Fibroblast of skin of abdomen (primary cell): ENCODE measurements around the gene COQ8B.

Experiments used
- DNase-seq: peaks from one replicate; pipeline ENCODE4 v3.0.0-alpha.2; 2013

COQ8B gene

DNA sequence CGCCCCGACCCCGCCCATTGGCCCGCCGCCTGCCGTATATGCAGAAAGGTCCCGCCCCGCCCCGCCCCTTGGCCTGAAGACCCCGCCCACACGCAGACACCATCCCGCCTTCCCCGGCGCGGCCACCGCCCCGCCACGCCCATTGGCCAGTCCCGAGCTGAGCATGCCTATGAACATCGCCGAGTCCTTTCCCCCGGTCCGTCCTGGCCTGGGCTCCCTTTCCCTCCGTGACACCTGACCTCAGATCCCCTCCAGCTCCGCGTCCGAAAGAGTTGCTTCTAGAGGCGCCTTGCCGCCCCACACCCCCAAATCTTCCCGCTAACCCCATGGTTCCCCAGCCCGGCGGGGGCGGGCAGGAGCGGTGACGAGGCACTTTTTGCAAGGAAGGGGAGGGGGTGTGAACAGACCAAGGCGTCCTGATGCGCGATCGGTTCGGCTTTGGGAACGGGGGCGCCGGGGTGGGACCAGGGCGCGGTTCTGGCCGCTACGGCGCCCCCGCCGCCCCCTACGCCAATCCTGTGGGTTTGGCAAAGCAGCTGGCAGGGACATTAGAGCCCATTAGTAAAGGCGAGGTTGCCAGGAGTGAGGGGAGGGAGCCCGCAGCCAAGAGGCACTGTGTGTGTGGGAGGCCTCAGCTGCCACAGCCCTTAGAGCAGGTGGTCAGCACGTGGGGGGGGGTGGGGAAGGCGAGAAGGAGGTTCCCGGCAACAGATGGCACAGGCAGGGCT, 25.8 kb downstream of the COQ8B start:
- peak; percentile 93 for DNase-seq

- DNase-seq: no peak
These were observed 26.5 kb downstream of the COQ8B start, which contains the start of gene NUMBL for GRCh38 chr19:40690050-40690692. Gene NUMBL, minus strand, starts transcription at chr19:40690651. Its CDS starts 168 bp downstream, at chr19:40690483.

GRCh38 chr19:40689339-40690049, 27.2 kb downstream of the COQ8B start:
- peak; percentile 31 for DNase-seq

- DNase-seq: no peak
These were observed 27.7 kb downstream of the COQ8B start for GRCh38 chr19:40688987-40689338.

DNA sequence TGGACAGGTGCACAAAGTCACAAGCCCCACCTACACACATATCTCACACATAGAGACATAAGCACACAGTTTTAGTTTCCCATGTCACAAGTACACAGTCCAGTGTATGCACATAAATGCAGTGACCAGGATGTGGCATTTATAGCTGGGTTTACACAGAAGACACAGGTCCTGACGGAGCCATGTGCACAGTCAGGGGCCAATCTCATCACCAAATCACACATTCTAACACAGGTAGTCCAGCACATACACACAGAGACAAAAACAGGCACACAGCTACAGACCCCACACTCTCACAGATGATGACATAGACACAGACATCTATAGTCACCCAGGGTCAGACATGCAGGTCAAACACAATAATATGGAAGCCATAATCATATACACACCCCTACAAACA, 28.4 kb downstream of the COQ8B start:
- DNase-seq: no peak

DNA sequence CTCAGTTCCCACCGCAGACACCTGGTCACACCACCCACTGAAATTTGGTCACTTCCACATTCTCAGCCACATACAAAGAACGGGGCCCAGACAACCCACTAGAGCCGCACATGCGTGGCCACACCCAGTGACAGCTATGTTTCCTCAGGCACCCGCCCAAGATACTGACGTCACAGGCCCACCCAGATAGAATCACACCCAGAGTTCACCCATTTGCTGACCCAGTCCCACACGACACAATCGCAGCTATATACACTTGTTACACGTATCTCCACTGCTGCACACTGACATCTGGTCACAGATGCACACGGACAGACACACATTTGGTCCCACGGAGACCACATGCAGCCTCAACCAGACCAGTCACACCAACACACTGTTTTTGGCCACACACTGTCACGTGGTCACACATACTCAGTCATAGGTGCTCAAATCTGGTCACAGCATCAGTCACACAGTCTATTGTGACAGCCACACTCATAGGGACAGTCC, 29.1 kb downstream of the COQ8B start:
- DNase-seq: peak; percentile 65

- DNase-seq: no peak
These were observed 29.7 kb downstream of the COQ8B start for GRCh38 chr19:40686882-40687524.

DNA sequence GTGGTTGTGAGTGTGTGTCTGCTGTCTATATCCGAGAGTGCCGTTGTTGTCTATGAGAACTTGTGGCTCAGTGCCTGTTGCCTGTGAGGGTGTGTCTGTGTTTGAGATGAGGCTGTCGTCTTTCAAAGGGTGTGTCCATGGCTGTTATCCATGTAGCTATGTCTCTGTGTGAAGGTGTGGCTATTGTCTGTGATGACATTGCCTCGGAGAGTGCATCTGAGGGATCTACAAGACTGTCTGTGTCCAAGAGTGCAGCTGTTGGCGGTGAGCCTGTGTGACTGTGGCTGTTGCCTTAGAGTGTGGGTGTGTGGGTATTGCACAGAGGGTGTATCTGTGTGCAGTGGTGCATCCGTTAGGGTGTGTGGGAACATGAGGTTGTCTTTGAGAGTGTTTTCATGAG, 31.1 kb downstream of the COQ8B start:
- no peak for DNase-seq

GRCh38 chr19:40685016-40685526, 31.6 kb downstream of the COQ8B start:
- no peak for DNase-seq

DNA sequence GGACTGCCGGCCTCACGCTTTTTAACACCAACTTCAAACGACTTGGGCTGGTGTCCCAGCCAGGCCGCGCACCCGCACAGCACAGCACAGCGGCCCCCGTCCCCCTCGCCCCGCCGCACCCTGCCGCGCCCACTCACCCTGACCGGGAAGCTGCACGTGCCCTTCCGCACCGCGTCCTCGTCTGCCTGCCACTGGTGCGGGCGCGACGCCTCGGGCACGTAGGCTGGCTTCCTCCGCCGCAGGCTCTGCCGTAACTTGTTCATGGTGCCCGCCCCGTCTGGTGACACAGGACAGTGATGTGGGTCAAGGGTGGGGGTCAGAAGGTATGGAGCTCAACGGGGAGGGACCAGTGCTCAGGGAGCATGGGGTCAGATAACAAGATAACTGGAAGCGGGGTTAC, 32.4 kb downstream of the COQ8B start:
- DNase-seq: no peak

GRCh38 chr19:40683437-40683836, 33.2 kb downstream of the COQ8B start:
- DNase-seq: no peak

- no peak for DNase-seq
These were observed 34.2 kb downstream of the COQ8B start for GRCh38 chr19:40682431-40682964.

GRCh38 chr19:40681039-40681438, 35.6 kb downstream of the COQ8B start:
- DNase-seq: no peak

DNA sequence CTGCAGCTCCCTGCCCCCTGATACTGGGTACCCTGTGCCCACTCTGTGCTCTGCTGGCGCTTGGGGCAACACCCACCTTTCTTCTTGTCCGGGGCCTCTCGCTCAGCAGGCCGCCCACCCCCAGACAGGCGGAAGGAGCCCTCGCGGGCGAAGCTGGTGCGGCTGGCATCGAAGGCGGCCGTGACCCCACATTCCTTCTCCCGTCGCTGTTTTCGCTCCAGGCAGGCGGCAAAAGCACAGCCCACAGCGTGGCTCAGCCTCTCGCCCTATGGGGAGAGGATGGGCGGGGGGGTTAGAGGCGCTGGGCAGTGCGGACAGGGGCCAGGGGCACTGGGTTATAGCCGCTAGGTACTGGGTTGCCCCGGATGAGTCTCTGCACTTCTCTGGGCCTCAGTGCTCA, 39.5 kb downstream of the COQ8B start:
- no peak for DNase-seq

DNA sequence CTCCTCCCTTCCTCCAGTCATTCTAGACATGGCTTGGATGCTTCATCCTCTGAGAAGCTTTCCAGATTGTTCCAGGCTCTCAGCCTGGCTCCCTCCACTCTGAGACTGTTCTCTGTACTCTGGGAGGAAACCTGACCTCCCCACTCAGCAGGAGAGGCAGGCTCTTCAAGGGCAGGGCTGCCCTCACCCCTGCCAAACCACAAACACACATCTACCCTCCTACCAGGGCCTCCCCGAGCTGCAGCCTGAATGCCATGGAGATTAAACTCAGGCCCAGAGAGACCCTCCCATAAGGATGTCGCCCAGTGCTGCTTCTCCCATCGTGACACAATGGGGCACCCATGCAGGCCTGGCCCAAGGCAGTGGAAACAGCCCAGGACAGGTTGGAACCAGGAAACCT, 42.4 kb downstream of the COQ8B start:
- DNase-seq: no peak

- no peak for DNase-seq
These were observed 43.3 kb downstream of the COQ8B start for GRCh38 chr19:40673397-40673796.

GRCh38 chr19:40672573-40673299, 44.0 kb downstream of the COQ8B start:
- DNase-seq: no peak

GRCh38 chr19:40672038-40672437, 44.6 kb downstream of the COQ8B start:
- no peak for DNase-seq

DNA sequence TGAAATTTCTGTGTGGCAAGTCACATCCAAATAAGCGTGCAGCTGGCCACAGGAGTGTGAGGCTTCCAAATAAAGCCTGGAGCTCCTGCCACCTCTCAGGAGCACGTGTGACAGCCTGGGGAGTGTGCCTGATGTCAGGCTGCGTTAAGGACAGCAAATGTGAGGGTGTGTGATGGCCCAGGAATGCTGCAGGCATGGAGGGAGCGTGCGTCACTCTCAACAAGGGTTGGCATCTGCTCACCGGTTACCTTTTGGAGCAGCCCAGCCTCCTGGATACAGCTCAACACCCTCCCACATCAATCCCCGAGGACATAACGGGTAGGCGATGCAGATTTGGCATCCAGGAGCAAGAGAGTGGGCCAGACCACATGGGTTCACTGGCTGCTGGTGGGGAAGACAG, 45.3 kb downstream of the COQ8B start:
- no peak for DNase-seq

- DNase-seq: no peak
These were observed 47.6 kb downstream of the COQ8B start for GRCh38 chr19:40668991-40669614.

- DNase-seq: no peak
These were observed 49.1 kb downstream of the COQ8B start for GRCh38 chr19:40667602-40668001.
